ENCODE data around the gene GALNT10. TPM values are rescaled to one million over a fixed set of nuclear protein-coding genes. Genes with fewer than 3 reads are reported as not detected.

Gene GALNT10
- polyA plus RNA-seq, 3 donors = 25.9 to 29.1 (median 27.5) TPM

- DNase-seq (ENCODE audit: extremely low read depth in 1 of 11, low read depth in 9 of 11, low spot score in 4 of 11) = no peak
Measured at GRCh38 chr5:154215571-154216325, 25.2 kb downstream of the GALNT10 start.

DNA sequence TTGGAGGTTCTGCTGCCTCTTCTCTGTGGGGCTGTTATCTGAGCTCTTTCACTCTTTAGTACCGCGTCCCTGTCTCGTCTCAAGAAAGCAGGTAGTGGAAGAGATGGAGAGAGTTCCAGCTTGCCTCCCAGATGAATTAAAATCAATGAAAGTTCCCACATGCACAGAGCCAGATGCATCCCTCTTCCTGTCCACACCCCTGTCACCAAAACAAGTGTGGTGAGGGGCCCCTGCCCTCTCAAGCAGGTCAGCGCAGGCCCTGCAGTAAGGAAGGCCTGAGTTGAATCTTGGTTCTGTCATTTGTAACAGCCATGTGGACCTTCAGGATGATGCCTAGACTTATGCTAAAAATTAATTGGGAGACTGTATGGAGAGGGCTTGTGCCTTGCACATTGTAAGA lies 26.9 kb downstream of the GALNT10 start:
- no peak for DNase-seq (ENCODE audit: extremely low read depth in 1 of 11, low read depth in 9 of 11, low spot score in 4 of 11)

- DNase-seq (ENCODE audit: extremely low read depth in 1 of 11, low read depth in 9 of 11, low spot score in 4 of 11) = no peak
Measured at GRCh38 chr5:154218786-154219185, 28.3 kb downstream of the GALNT10 start.

DNA sequence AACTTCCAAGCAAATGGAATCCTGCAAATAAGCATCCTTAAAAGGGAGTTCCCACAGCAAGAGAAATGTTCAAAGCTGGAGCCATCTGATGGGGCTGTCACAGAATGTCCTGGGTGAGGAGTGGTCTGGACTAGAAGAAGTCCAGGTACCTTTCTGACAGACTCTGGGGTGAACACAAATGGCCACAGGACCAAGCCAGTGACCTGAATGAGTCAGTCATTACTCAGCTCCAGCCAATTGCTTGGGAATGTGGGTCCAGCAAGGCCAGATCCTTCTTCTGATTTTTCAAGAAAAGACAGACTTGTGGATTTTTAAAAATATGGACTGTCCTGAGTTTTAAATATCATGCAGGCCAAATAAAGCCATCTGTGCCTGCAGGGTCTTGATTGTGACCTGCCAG lies 30.1 kb downstream of the GALNT10 start:
- DNase-seq (ENCODE audit: extremely low read depth in 1 of 11, low read depth in 9 of 11, low spot score in 4 of 11) = no peak

DNA sequence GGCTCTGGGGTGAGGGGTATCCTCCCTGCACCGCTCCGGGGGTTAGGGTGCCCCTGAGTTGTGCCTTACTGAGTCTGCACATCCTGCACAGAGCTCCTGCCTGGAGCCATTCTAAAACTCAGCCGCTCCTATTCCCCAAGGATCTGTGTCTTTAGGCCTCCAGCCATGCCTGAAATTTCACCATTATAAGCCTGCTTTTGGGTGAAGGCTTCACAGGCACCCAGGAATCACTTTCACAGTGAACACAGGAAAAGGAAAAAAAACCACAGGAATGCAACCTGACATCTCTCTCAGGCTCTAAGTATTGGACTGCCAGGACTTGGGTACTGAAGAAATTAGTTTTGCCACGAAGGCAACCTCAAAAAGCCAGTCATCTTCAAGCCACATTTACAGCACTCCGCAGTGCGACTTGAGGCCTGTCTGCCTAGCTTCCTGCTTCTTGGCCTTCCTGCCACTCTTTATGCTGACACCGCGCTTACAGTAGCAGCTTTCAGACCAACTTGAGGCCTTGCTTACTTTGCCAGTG lies 30.9 kb downstream of the GALNT10 start:
- peak in 4 of 11 donors; percentile 5 to 17 (median 9) for DNase-seq (ENCODE audit: extremely low read depth in 1 of 11, low read depth in 9 of 11, low spot score in 4 of 11)

DNA sequence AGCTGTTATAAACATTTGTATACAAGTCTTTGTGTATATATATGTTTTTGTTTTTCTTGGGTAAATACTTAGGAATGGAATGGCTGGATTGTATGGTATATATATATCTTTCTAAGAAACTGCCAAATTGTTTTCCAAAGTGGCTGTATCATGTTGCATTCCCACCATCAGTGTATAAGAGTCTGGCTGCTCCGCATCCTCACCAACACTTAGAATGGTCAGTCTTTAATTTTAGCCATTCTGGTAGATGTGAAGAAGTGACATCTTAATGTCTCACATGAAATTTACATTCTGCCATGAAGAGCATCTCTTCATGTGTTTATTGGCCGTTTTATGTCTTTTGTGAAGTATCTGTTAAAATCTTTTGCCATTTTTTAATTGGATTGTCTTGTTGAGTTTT lies 31.9 kb downstream of the GALNT10 start:
- DNase-seq (ENCODE audit: extremely low read depth in 1 of 11, low read depth in 9 of 11, low spot score in 4 of 11) = no peak

GRCh38 chr5:154223320-154223719 lies 32.8 kb downstream of the GALNT10 start:
- DNase-seq (ENCODE audit: extremely low read depth in 1 of 11, low read depth in 9 of 11, low spot score in 4 of 11) = no peak

GRCh38 chr5:154227090-154227489 lies 36.6 kb downstream of the GALNT10 start:
- no peak for DNase-seq (ENCODE audit: extremely low read depth in 1 of 11, low read depth in 9 of 11, low spot score in 4 of 11)

GRCh38 chr5:154228696-154229095 lies 38.2 kb downstream of the GALNT10 start:
- DNase-seq (ENCODE audit: extremely low read depth in 1 of 11, low read depth in 9 of 11, low spot score in 4 of 11) = no peak

DNA sequence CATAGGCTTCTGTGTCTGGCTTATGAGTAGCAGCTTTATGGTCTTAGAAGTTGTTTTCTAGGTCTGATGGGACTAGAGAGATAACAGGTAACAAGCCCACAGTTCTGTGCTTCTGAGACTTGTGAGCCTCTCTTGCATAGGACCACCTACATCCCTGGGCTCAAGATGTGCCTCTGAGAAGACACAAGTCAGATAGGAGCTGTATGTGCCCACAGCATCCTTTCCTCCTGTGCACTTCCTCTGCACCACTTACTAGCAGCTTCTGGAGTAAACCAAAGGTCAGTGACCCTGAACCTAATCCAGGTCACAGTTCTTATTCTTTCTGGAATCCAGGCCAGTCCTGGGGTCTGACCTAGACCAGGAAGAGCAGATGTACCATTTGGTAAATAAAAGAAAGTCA lies 40.0 kb downstream of the GALNT10 start:
- DNase-seq (ENCODE audit: extremely low read depth in 1 of 11, low read depth in 9 of 11, low spot score in 4 of 11) = no peak

GRCh38 chr5:154234551-154234950 lies 44.0 kb downstream of the GALNT10 start:
- DNase-seq (ENCODE audit: extremely low read depth in 1 of 11, low read depth in 9 of 11, low spot score in 4 of 11) = no peak

GRCh38 chr5:154236011-154236410 lies 45.5 kb downstream of the GALNT10 start:
- DNase-seq (ENCODE audit: extremely low read depth in 1 of 11, low read depth in 9 of 11, low spot score in 4 of 11) = no peak

GRCh38 chr5:154236536-154237375 lies 46.2 kb downstream of the GALNT10 start:
- no peak for DNase-seq (ENCODE audit: extremely low read depth in 1 of 11, low read depth in 9 of 11, low spot score in 4 of 11)

- DNase-seq (ENCODE audit: extremely low read depth in 1 of 11, low read depth in 9 of 11, low spot score in 4 of 11) = no peak
Measured at GRCh38 chr5:154237376-154237743, 46.8 kb downstream of the GALNT10 start.

DNA sequence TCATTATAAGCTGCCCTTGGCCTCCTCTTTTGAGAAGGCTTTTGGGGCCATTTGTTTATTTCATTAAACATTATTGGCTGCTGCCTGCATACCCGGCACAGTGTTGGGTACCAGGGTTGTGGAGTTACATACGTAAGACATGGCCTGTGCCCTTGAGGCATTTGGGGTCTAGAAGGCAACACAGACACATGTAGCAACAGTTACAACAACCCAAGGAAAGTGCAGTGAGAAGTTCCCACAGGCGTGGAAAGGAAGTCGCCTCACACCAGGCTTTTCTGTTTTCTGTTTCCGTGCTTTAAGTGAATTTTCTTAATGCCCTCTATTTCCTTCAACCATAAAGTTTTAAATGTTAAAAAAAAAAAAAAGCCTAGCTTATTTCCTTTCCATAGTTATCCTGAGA lies 47.4 kb downstream of the GALNT10 start:
- no peak for DNase-seq (ENCODE audit: extremely low read depth in 1 of 11, low read depth in 9 of 11, low spot score in 4 of 11)

DNA sequence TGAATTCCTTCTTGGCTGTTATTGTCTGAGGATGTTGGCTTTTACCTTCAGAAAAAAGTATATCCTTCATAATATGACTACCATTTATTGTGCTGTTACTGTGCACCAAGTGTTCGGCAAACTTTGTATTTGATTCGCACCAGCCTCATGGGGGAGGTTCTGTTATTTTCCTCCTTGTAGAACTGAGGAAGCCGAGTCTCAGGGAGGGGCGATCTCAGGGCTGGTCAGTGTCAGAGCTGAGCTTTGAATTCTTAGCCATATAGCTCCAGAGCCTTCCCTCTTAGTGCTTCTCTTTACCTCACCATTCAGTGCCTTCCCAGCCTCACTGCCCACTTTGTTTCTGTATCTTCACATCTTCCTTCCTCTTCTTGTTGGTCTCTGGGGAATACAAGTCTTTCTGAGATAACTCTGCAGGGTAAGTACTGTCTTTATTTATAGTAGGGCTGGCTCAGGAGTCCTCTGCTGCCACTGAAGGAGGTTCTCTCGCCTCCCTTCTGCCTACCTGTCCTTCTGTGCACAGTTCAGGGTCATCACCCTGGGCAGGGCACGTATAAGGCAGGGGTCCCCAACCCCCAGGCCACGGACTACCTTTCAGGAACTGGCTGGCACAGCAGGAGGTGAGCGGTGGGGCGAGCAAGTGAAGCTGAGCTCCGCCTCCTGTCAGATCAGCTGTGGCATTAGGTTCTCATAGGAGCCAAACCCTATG lies 48.4 kb downstream of the GALNT10 start:
- DNase-seq (ENCODE audit: extremely low read depth in 1 of 11, low read depth in 9 of 11, low spot score in 4 of 11) = no peak

GRCh38 chr5:154240595-154240994 lies 50.1 kb downstream of the GALNT10 start:
- DNase-seq (ENCODE audit: extremely low read depth in 1 of 11, low read depth in 9 of 11, low spot score in 4 of 11) = no peak

- no peak for DNase-seq (ENCODE audit: extremely low read depth in 1 of 11, low read depth in 9 of 11, low spot score in 4 of 11)
Measured at GRCh38 chr5:154241021-154241420, 50.5 kb downstream of the GALNT10 start.

DNA sequence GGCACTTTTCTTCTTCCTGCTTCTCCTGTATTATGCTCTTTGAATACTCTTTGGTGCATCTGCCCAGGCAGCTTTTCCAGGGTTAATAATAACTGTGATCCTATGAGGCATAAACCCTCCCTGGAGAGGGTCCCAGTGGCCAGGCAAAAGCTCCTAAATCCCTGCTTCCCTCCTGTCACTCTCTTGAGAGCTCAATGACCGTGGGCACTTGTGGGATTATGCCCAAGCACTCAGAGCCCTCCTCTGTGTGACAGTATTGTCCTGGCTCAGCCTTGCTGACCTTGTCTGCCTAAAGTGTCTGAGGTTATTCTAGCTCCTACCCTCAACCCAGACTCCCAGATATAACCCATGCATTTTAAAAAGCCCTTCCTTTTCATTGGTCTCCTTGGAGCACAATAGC lies 51.9 kb downstream of the GALNT10 start:
- DNase-seq (ENCODE audit: extremely low read depth in 1 of 11, low read depth in 9 of 11, low spot score in 4 of 11) = no peak

DNA sequence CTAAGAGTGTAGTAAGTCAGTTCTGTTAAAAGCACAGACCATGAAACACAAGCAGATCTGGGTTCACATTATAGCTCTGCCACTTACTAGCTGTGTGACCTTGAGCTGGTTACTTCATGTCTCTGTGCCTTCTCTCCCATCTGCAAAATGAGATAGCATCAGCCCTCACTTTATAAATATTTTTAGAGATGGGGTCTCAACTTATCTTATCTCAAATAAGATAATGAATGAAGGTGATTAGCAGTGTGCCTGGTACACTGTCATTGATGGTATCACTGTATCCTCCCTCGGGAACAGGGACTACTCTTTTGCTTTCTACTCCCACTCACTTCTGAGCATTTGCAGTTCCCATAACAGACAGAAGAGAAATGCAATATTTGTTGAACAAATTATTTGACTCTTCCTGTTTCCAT lies 52.4 kb downstream of the GALNT10 start:
- no peak for DNase-seq (ENCODE audit: extremely low read depth in 1 of 11, low read depth in 9 of 11, low spot score in 4 of 11)
